ENCODE data around the gene ZNF638. TPM values are rescaled to one million over a fixed set of nuclear protein-coding genes. Genes with fewer than 3 reads are reported as not detected.

The ZNF638 gene
- total and polyA plus RNA-seq, 2 donors (not counting 3 experiments of a cell fraction or from before 2014, with no cell fraction given) = 36.4 to 111 TPM

- no peaks in the 10 kb centered on the region for H3K27me3 ChIP-seq (ENCODE audit: control insufficient read depth in 2 of 2, insufficient read depth in 2 of 2, low read length in 2 of 2)
- H3K4me2 ChIP-seq (ENCODE audit: insufficient read depth, low read length) = no peak overlapping the region
- no peaks in the 10 kb centered on the region for H3K36me3 ChIP-seq (ENCODE audit: control insufficient read depth in 2 of 2, extremely low read depth in 1 of 2, insufficient read depth in 2 of 2, low read length in 2 of 2)
- H3K4me3 ChIP-seq (replicated peaks in 1 of 3; ENCODE audit: insufficient read depth in 1 of 3, low read depth in 1 of 3, low read length in 3 of 3) = no peak overlapping the region
- H3K79me2 ChIP-seq (ENCODE audit: control insufficient read depth, insufficient read depth, low read length) = peaks cover 6% of the 10 kb centered on the region
- H3K9me3 ChIP-seq (replicated peaks; ENCODE audit: control insufficient read depth, insufficient read depth, low read length) = no peaks in the 10 kb centered on the region
- H3K27ac ChIP-seq (ENCODE audit: insufficient read depth, low read depth, low read length) = no peak overlapping the region
- no peak overlapping the region for H3K9ac ChIP-seq (replicated peaks; ENCODE audit: extremely low read depth, insufficient read depth, low read length)
- no peak overlapping the region for H2AFZ ChIP-seq (ENCODE audit: low read depth, low read length)
- CTCF ChIA-PET = interaction anchor here (1.0 to 19.5 kb wide), 3 partner anchors 9 to 43 kb away, joined by 3 to 670 read pairs (median 3); no protein-coding TSS in a partner anchor
- H4K20me1 ChIP-seq (replicated peaks; ENCODE audit: control insufficient read depth, extremely low read depth, insufficient read depth, low read length) = no peaks in the 10 kb centered on the region
- POLR2A ChIA-PET = no interaction called here
- dilution Hi-C loops (cut with MboI; ENCODE audit: extremely low pct_ligation_motif_present, low sequenced_read_pairs) (no loop called here), intact Hi-C loops (cut with micrococcal nuclease) (no loop called here)
- DNase-seq (ENCODE audit: low read depth, low spot score) = no peak
- H3K9me1 ChIP-seq (replicated peaks; ENCODE audit: control insufficient read depth, extremely low read depth, insufficient read depth, low read length) = no peaks in the 10 kb centered on the region
- no TSS peak for BruUV-seq (replicated peaks)
- H3K4me1 ChIP-seq (ENCODE audit: control insufficient read depth, extremely low read depth, insufficient read depth, low read length) = peaks cover 50% of the 10 kb centered on the region
- TF ChIP-seq EZH2 (IDR thresholded peaks at IDR 0.05; ENCODE audit: borderline replicate concordance, low read depth, low read length, severe bottlenecking) (no peak), JUN (IDR thresholded peaks at IDR 0.05; ENCODE audit: borderline replicate concordance, insufficient read depth, insufficient read length, low read depth) (no peak), POLR2AphosphoS5 (IDR thresholded peaks at IDR 0.05; ENCODE audit: insufficient read depth, low read depth, low read length) (no peak), CTCF (IDR thresholded peaks at IDR 0.05; ENCODE audit: extremely low read depth in 1 of 2, insufficient read depth in 1 of 2, low read depth in 1 of 2, low read length in 2 of 2) (no peak), FOS (IDR thresholded peaks at IDR 0.05; ENCODE audit: borderline replicate concordance, insufficient read depth, low read length) (no peak), MAX (IDR thresholded peaks at IDR 0.05; ENCODE audit: insufficient read depth, insufficient read length) (no peak), GATA2 (IDR thresholded peaks at IDR 0.05; ENCODE audit: insufficient read depth, insufficient read length, low read depth, low read length) (no peak), POLR2A (IDR thresholded peaks at IDR 0.05; ENCODE audit: low read depth, low read length) (no peak), MYC (IDR thresholded peaks at IDR 0.05; ENCODE audit: low read depth, low read length) (no peak)
- FAIRE-seq = no peak
Observed at GRCh38 chr2:71464389-71464788, 132.8 kb downstream of the ZNF638 start.

All from endothelial cell of umbilical vein (primary cell).